Testis (tissue), 3 donors: ENCODE results near the gene PLEKHO2. TPM values are rescaled to one million over a fixed set of nuclear protein-coding genes. Genes with fewer than 3 reads are reported as not detected.
A peak's percentile ranks its signal among the peaks of the same experiment; 100 is the strongest.

Experiments used
- DNase-seq: peaks from one replicate; pipeline ENCODE4 v3.0.0-alpha.2; 2019
- H3K27ac ChIP-seq, 2 donors: fragments of 200-600 bp; sonication (generic); one replicate each; pipeline ENCODE4 v1.5.1; 2019
- H3K27me3 ChIP-seq: fragments of 200-600 bp; sonication (generic); one replicate; pipeline ENCODE4 v1.5.1; 2019
- H3K36me3 ChIP-seq: fragments of 200-600 bp; sonication (generic); one replicate; pipeline ENCODE4 v1.5.1; 2017; ENCODE audit warnings: low read depth; ENCODE audit errors: missing control alignments
- H3K4me1 ChIP-seq: fragments of 200-600 bp; sonication (generic); one replicate; pipeline ENCODE4 v1.5.1; 2019
- H3K4me3 ChIP-seq, 2 donors: fragments of 200-600 bp; sonication (generic); one replicate each; pipeline ENCODE4 v1.5.1; 2017 to 2019
- H3K9me3 ChIP-seq: fragments of 200-600 bp; sonication (generic); one replicate; pipeline ENCODE4 v1.5.1; 2017
- CTCF ChIP-seq, 3 experiments: fragments of 450-650 bp in 2 of 3; fragments of 200-600 bp in 1 of 3; sonication (generic) in 1 of 3; IDR thresholded peaks; one replicate each; pipeline ENCODE4 v1.5.1; 2016 to 2019; ENCODE audit warnings: antibody characterized with exemption in 3 of 3, mild to moderate bottlenecking in 2 of 3, moderate library complexity in 1 of 3
- POLR2A ChIP-seq: fragments of 450-650 bp; IDR thresholded peaks from one replicate; pipeline ENCODE4 v1.6.1; 2017; ENCODE audit warnings: antibody characterized with exemption, mild to moderate bottlenecking, moderate library complexity
- WGBS, 2 donors: methylation state at CpG; one replicate each; pipeline ENCODE4 v1.1.5; 2018; 5-methylcytosine and 5-hydroxymethylcytosine counted together
- intact Hi-C: fragments of 100-400 bp; cut with DNase I; formaldehyde crosslinking; loops from one replicate; pipeline ENCODE4 v1.15.1; 2023; ENCODE audit warnings: low total_unique reads
- polyA plus RNA-seq: library from polyadenylated mRNA; stranded (reverse); fragments of 350-450 nt; fragmentation: Illumina TruSeq; extraction: RNeasy Lipid Tissue Mini Kit (QIAGEN cat#74804); gene quantifications from one replicate; pipeline ENCODE4 v1.2.3, GENCODE V29; 2014; ENCODE audit warnings: low read depth, low replicate concordance; ENCODE audit not compliant: insufficient read depth
- total RNA-seq, 2 donors: library from RNA; depleted of rRNA; stranded (reverse); fragments of >200 nt; gene quantifications; one replicate each; pipeline ENCODE4 v1.2.3, GENCODE V29; 2016

PLEKHO2 gene
- total and polyA plus RNA-seq, 3 donors from 2014 or later = 17.2 to 28.9 (median 19.3) TPM

GRCh38 chr15:64898406-64898805, 56.7 kb downstream of the PLEKHO2 start:
- no peak for TF ChIP-seq POLR2A
- TF ChIP-seq CTCF (IDR thresholded peaks at IDR 0.05) = no peak
- Histone ChIP-seq H3K4me1 (peaks cover 60% of the 10 kb centered on the region), H3K27ac (peak overlapping the region; percentile 85 to 86), H3K4me3 (no peak overlapping the region), H3K36me3 (no peaks in the 10 kb centered on the region), H3K27me3 (no peaks in the 10 kb centered on the region), H3K9me3 (no peaks in the 10 kb centered on the region)
- intact Hi-C loops = no loop called here
- WGBS, 2 donors = 61 to 68% methylated on average over 4 of the region's 4 CpGs
- no peak for DNase-seq

GRCh38 chr15:64901141-64901540, 59.4 kb downstream of the PLEKHO2 start:
- Histone ChIP-seq H3K4me3 (no peak overlapping the region), H3K36me3 (no peaks in the 10 kb centered on the region), H3K27ac (no peak overlapping the region), H3K4me1 (peaks cover 35% of the 10 kb centered on the region), H3K27me3 (no peaks in the 10 kb centered on the region), H3K9me3 (no peaks in the 10 kb centered on the region)
- TF ChIP-seq CTCF (IDR thresholded peaks at IDR 0.05) (no peak), POLR2A (no peak)
- no peak for DNase-seq
- WGBS, 2 donors = 95 to 100% methylated on average over 5 of the region's 5 CpGs
- intact Hi-C loops = loop anchor here (10.0 kb wide), 1 partner anchor 166 kb away; no protein-coding TSS in a partner anchor

- no peak overlapping the region for H3K4me3 ChIP-seq
- no peaks in the 10 kb centered on the region for H3K27me3 ChIP-seq
- no peak overlapping the region for H3K27ac ChIP-seq
- TF ChIP-seq CTCF (IDR thresholded peaks at IDR 0.05) = no peak
- no peak for TF ChIP-seq POLR2A
- no peaks in the 10 kb centered on the region for H3K9me3 ChIP-seq
- DNase-seq = no peak
- 98 to 99% methylated on average over 2 of the region's 2 CpGs for WGBS, 2 donors
- intact Hi-C loops = loop anchor here (10.0 kb wide), 1 partner anchor 167 kb away; no protein-coding TSS in a partner anchor
- H3K4me1 ChIP-seq = peaks cover 27% of the 10 kb centered on the region
- H3K36me3 ChIP-seq = no peaks in the 10 kb centered on the region
Measured at GRCh38 chr15:64901914-64902313, 60.2 kb downstream of the PLEKHO2 start.

GRCh38 chr15:64902863-64903262, 61.1 kb downstream of the PLEKHO2 start:
- Histone ChIP-seq H3K9me3 (no peaks in the 10 kb centered on the region), H3K4me1 (peaks cover 18% of the 10 kb centered on the region), H3K4me3 (no peak overlapping the region), H3K27ac (no peak overlapping the region), H3K36me3 (no peaks in the 10 kb centered on the region), H3K27me3 (no peaks in the 10 kb centered on the region)
- intact Hi-C loops = loop anchor here (10.0 kb wide), 1 partner anchor 168 kb away; no protein-coding TSS in a partner anchor
- no peak for DNase-seq
- no peak for TF ChIP-seq POLR2A
- no peak for TF ChIP-seq CTCF (IDR thresholded peaks at IDR 0.05)
- 65 to 68% methylated on average over 4 of the region's 4 CpGs for WGBS, 2 donors

- Histone ChIP-seq H3K4me1 (peaks cover 14% of the 10 kb centered on the region), H3K4me3 (no peak overlapping the region), H3K9me3 (no peaks in the 10 kb centered on the region), H3K27ac (no peak overlapping the region), H3K36me3 (no peaks in the 10 kb centered on the region), H3K27me3 (no peaks in the 10 kb centered on the region)
- intact Hi-C loops = loop anchor here (10.0 kb wide), 1 partner anchor 169 kb away; no protein-coding TSS in a partner anchor
- no peak for TF ChIP-seq POLR2A
- TF ChIP-seq CTCF (IDR thresholded peaks at IDR 0.05) = no peak
- no peak for DNase-seq
- 63 to 71% methylated on average over 4 of the region's 4 CpGs for WGBS, 2 donors
Measured at GRCh38 chr15:64903326-64903950, 61.7 kb downstream of the PLEKHO2 start.
